Mucosa of stomach (tissue), 1 donor: ENCODE measurements around the gene EDARADD.
"Not testable (repeated sequence)": the region's sequence is repeated elsewhere in the genome, so short reads cannot be mapped to it uniquely, and the experiment has no call there.

ENCODE experiments used
- H3K27me3 ChIP-seq: one replicate; pipeline ENCODE4 v1.7.0; 2013; ENCODE audit warnings: mild to moderate bottlenecking, low read length; ENCODE audit not compliant: control insufficient read depth, insufficient read depth
- H3K36me3 ChIP-seq: one replicate; pipeline ENCODE4 v1.7.0; 2013; ENCODE audit warnings: low read length; ENCODE audit not compliant: control insufficient read depth, insufficient read depth
- H3K4me1 ChIP-seq: one replicate; pipeline ENCODE4 v1.7.0; 2013; ENCODE audit warnings: mild to moderate bottlenecking, low read length; ENCODE audit not compliant: control insufficient read depth, insufficient read depth
- H3K4me3 ChIP-seq: one replicate; pipeline ENCODE4 v1.7.0; 2013; ENCODE audit warnings: low read length
- H3K9ac ChIP-seq: one replicate; pipeline ENCODE4 v1.7.0; 2013; ENCODE audit warnings: mild to moderate bottlenecking, low read length, moderate library complexity
- H3K9me3 ChIP-seq: one replicate; pipeline ENCODE4 v1.7.0; 2013; ENCODE audit warnings: mild to moderate bottlenecking, low read length, moderate library complexity; ENCODE audit not compliant: control insufficient read depth
- donor health status: Pancreatic carcinoma.

The EDARADD gene

DNA sequence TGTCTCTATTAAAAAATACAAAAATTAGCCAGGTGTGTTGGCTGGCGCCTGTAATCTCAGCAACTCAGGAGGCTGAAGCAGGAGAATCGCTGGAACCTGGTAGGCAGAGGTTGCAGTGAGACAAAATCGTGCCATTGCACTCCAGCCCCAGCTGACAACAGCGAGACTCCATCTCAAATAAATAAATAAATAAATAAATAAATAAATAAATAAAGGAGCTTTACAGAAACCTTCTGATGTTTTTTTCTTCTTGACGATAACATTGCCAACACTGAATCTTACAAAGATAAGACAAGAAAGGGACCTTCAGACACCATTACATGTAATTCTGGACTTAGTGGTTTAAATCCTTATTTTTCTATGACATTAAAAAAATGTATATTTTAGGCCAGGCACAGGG, 81.9 kb downstream of the EDARADD start:
- no peak overlapping the region for H3K9ac ChIP-seq
- H3K36me3 ChIP-seq: no peaks in the 10 kb centered on the region
- peaks cover 8% of the 10 kb centered on the region for H3K4me1 ChIP-seq
- H3K4me3 ChIP-seq: no peak overlapping the region
- H3K27me3 ChIP-seq: no peaks in the 10 kb centered on the region
- H3K9me3 ChIP-seq: no peaks in the 10 kb centered on the region

DNA sequence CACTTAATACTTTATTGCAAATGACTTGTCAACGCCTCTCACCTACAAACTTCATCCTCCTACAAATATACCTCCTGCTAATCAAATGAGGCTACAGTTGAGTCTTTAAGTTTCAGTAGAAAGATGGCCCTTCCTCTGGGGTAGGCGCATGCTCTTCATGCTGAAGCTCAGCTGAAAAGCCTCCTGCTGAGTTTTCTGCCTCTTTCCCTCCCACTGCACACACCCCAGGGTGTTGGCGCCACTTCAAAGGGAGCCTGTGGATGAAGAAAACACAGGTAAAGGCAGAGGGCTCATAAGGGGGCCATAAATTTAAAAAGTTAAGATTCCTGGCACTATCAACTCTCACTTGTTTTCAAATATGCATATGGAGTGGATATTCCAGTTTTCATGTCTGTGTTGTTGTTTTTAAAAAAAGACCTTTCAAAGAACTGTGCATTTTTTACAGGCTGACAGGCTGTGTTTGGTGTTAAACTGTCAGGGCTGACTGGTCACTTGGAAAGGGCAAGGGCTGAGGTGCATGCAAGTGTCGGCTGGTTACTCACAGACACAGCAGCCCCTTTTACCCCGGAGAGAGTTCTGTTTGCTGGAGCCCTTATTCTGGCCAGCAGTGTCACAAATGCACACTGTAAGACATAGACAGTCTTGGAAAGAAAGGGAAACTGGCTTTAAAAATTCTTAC, 86.8 kb downstream of the EDARADD start:
- no peak overlapping the region for H3K9ac ChIP-seq
- no peaks in the 10 kb centered on the region for H3K27me3 ChIP-seq
- no peaks in the 10 kb centered on the region for H3K36me3 ChIP-seq
- H3K4me1 ChIP-seq: peaks cover 9% of the 10 kb centered on the region
- H3K4me3 ChIP-seq: no peak overlapping the region
- H3K9me3 ChIP-seq: no peaks in the 10 kb centered on the region

GRCh38 chr1:236484310-236484971, 90.4 kb downstream of the EDARADD start:
- Histone ChIP-seq H3K27me3 (no peaks in the 10 kb centered on the region), H3K9ac (no peak overlapping the region), H3K9me3 (no peaks in the 10 kb centered on the region), H3K4me1 (peaks cover 9% of the 10 kb centered on the region), H3K4me3 (no peak overlapping the region), H3K36me3 (no peaks in the 10 kb centered on the region)

DNA sequence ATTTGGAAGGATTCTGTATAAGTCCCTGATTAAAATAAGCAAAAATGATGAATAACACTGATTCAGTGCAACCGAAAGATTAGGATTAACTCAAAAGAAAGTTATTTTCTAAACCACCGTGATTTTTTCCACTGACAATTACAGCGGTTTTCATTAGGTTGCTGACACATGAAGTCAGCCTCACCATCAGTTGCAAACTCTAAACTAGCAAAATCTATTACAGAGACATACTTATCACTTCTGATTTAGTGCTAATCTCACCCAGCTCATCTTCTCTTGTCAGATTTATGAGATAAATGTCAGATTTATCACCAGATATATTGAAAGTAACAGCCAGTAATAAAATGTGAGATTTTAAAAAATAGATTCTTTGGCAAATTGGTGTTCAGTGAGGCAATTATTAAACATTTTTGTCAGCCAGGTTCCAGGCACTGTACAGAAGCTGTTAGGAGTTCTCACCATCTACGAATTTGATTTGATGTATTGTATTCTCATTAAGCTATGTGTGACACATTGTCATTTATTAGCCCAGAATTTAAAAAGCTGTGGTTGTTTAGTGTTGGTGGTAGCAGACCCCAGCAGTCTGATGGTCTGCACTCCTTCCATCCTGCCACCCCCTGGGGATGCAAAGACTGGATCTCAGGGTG, 92.4 kb downstream of the EDARADD start:
- Histone ChIP-seq H3K4me3 (no peak overlapping the region), H3K4me1 (peaks cover 3% of the 10 kb centered on the region)

DNA sequence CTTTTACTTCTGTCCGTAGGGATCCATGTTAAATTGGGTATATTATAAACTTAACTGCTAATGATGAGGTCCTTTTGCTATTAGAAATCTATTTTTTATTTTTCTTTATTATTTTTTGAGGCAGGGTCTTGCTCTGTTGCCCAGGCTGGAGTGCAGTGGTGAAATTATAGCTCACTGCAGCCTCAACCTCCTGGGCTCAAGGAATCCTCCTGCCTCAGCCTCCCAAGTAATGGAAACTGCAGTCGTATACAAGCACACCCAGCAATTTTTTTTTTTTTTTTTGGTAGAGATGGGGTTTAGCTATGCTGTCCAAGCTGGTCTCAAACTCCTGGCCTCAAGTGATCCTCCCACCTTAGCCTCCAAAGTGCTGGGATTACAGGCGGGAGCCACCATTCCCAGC, 95.1 kb downstream of the EDARADD start:
- H3K9me3 ChIP-seq, H3K27me3 ChIP-seq, H3K36me3 ChIP-seq, H3K9ac ChIP-seq, H3K4me3 ChIP-seq, H3K4me1 ChIP-seq: not testable (repeated sequence)

More for the DNA sequence above, 92.4 kb downstream of the EDARADD start:
- no peaks in the 10 kb centered on the region for H3K27me3 ChIP-seq
- no peaks in the 10 kb centered on the region for H3K36me3 ChIP-seq
- H3K9me3 ChIP-seq: no peaks in the 10 kb centered on the region
- no peak overlapping the region for H3K9ac ChIP-seq

- Histone ChIP-seq H3K36me3 (no peaks in the 10 kb centered on the region), H3K4me1 (peaks cover 3% of the 10 kb centered on the region), H3K9me3 (no peaks in the 10 kb centered on the region), H3K27me3 (no peaks in the 10 kb centered on the region), H3K4me3 (no peak overlapping the region), H3K9ac (no peak overlapping the region)
Observed at GRCh38 chr1:236489710-236490377, 95.8 kb downstream of the EDARADD start.

DNA sequence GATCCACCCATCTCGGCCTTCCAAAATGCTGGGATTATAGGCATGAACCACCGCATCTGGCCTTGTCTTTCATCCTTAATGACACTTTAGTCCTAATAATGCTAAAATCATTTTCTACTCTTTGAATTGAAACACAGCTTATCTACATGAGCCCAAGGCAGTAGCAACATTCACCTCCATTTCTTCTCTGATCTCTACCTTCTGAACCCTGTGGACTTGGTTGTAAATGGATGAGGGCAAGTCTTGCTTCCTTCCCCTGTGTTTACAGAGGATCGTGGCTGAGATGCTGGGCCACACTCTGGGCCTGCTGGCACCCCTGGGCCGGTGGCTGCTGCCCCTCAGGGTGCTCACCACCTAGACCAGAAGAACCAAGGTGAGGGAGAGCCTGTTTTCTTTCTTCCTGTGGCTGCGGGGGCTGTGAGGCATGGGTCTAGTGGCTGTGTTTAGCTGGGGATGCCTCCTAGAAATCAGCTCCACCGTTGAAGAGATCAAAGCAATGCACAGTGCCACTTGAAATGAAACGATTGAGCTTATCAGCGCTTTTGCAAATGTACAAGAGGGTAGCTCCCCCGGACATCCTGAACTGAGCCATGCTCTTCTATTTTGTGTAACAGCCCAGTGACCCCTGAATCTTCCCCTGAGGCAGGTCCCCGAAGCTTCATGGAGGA, 97.5 kb downstream of the EDARADD start:
- H3K9ac ChIP-seq: no peak overlapping the region
- H3K4me1 ChIP-seq: peaks cover 3% of the 10 kb centered on the region
- H3K27me3 ChIP-seq: no peaks in the 10 kb centered on the region
- no peaks in the 10 kb centered on the region for H3K36me3 ChIP-seq
- no peak overlapping the region for H3K4me3 ChIP-seq
- no peaks in the 10 kb centered on the region for H3K9me3 ChIP-seq

DNA sequence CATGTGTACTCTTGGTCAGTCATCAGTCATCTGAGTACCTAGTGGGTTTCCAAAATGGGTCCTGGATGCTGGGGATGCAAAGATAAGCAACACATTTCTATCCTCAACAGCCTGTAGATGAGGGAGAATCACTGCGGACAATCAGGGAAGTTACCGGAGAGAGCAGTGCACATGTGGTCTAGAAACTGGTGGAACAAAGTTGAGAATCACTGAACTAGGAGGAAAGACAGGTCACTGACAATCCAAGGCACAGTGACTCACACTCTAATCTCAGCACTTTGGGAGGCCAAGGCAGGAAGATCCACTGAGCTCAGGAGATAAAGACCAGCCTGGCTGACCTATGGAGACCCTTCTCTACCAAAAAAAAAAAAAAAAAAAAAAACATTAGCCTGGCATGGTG, 98.3 kb downstream of the EDARADD start:
- Histone ChIP-seq H3K4me1 (peaks cover 3% of the 10 kb centered on the region), H3K4me3 (no peak overlapping the region), H3K9me3 (no peaks in the 10 kb centered on the region), H3K9ac (no peak overlapping the region), H3K36me3 (no peaks in the 10 kb centered on the region), H3K27me3 (no peaks in the 10 kb centered on the region)

GRCh38 chr1:236494082-236494481, 100.0 kb downstream of the EDARADD start:
- no peak overlapping the region for H3K4me3 ChIP-seq
- H3K9ac ChIP-seq: no peak overlapping the region
- H3K36me3 ChIP-seq: no peaks in the 10 kb centered on the region
- no peaks in the 10 kb centered on the region for H3K27me3 ChIP-seq
- H3K9me3 ChIP-seq: no peaks in the 10 kb centered on the region
- peaks cover 3% of the 10 kb centered on the region for H3K4me1 ChIP-seq

GRCh38 chr1:236494586-236495466, 100.7 kb downstream of the EDARADD start:
- Histone ChIP-seq H3K9me3 (no peaks in the 10 kb centered on the region), H3K4me3 (no peak overlapping the region), H3K36me3 (no peaks in the 10 kb centered on the region), H3K9ac (no peak overlapping the region), H3K4me1 (peaks cover 3% of the 10 kb centered on the region), H3K27me3 (no peaks in the 10 kb centered on the region)

GRCh38 chr1:236495467-236496112, 101.5 kb downstream of the EDARADD start:
- Histone ChIP-seq H3K9ac (no peak overlapping the region), H3K9me3 (no peaks in the 10 kb centered on the region)

More at GRCh38 chr1:236495467-236496112, 101.5 kb downstream of the EDARADD start:
- no peak overlapping the region for H3K4me3 ChIP-seq
- no peaks in the 10 kb centered on the region for H3K27me3 ChIP-seq
- peaks cover 2% of the 10 kb centered on the region for H3K4me1 ChIP-seq
- no peaks in the 10 kb centered on the region for H3K36me3 ChIP-seq
